ENCODE results near the gene CDKL5.
A peak's percentile ranks its signal among the peaks of the same experiment; 100 is the strongest.
"Not testable (repeated sequence)": the region's sequence is repeated elsewhere in the genome, so short reads cannot be mapped to it uniquely, and the experiment has no call there.

Gene CDKL5
- long read RNA-seq, donor 1 = 0 reads
- long read RNA-seq, donor 2 = 0 reads
- long read RNA-seq, donor 3 = 0 reads
- long read RNA-seq, donor 4 = 0 reads
- long read RNA-seq, donor 5 = 0 reads
- long read RNA-seq, donor 6 = 0 reads
- long read RNA-seq, donor 7, partial matches to known transcripts = 5 of 5 reads
- long read RNA-seq, donor 7, other reads (novel, unspliced or antisense) = 0 of 5 reads
- long read RNA-seq, donor 8 = 0 reads

- DNase-seq = peak; percentile 83
Measured at GRCh38 chrX:18425199-18426003, at the start of gene CDKL5. Gene CDKL5 (plus strand): TSS chrX:18425608. CDS start chrX:18507097, 81,489 bp downstream.

GRCh38 chrX:18377796-18378195 lies 47.6 kb upstream of the CDKL5 start:
- DNase-seq = no peak

GRCh38 chrX:18389966-18390365 lies 35.4 kb upstream of the CDKL5 start:
- DNase-seq = no peak

GRCh38 chrX:18390941-18391538 lies 34.4 kb upstream of the CDKL5 start:
- DNase-seq = peak; percentile 32

- no peak for DNase-seq
Measured at GRCh38 chrX:18394477-18394876, 30.9 kb upstream of the CDKL5 start.

GRCh38 chrX:18401848-18402213 lies 23.6 kb upstream of the CDKL5 start:
- DNase-seq = no peak

GRCh38 chrX:18406531-18407266 lies 18.7 kb upstream of the CDKL5 start:
- no peak for DNase-seq

GRCh38 chrX:18410038-18410437 lies 15.4 kb upstream of the CDKL5 start:
- no peak for DNase-seq

- DNase-seq = no peak
Measured at GRCh38 chrX:18415386-18415785, 10.0 kb upstream of the CDKL5 start.

GRCh38 chrX:18422325-18422724 lies 3.1 kb upstream of the CDKL5 start:
- DNase-seq = no peak

- no peak for DNase-seq
Measured at GRCh38 chrX:18422886-18423285, 2.5 kb upstream of the CDKL5 start.

- DNase-seq = peak; percentile 61
Measured at GRCh38 chrX:18424482-18425198, 768 bp upstream of the CDKL5 start.

- peak; percentile 55 for DNase-seq
Measured at GRCh38 chrX:18426004-18426320, 554 bp downstream of the CDKL5 start.

GRCh38 chrX:18428006-18428405 lies 2.6 kb downstream of the CDKL5 start:
- no peak for DNase-seq

- DNase-seq = not testable (repeated sequence)
Measured at GRCh38 chrX:18433288-18433687, 7.9 kb downstream of the CDKL5 start.

- no peak for DNase-seq
Measured at GRCh38 chrX:18434896-18435295, 9.5 kb downstream of the CDKL5 start.

- DNase-seq = no peak
Measured at GRCh38 chrX:18436017-18436416, 10.6 kb downstream of the CDKL5 start.

GRCh38 chrX:18440835-18441234 lies 15.4 kb downstream of the CDKL5 start:
- no peak for DNase-seq

- no peak for DNase-seq
Measured at GRCh38 chrX:18441780-18442367, 16.5 kb downstream of the CDKL5 start.

- DNase-seq = no peak
Measured at GRCh38 chrX:18448416-18448815, 23.0 kb downstream of the CDKL5 start.

GRCh38 chrX:18449236-18449635 lies 23.8 kb downstream of the CDKL5 start:
- DNase-seq = no peak

GRCh38 chrX:18455384-18455783 lies 30.0 kb downstream of the CDKL5 start:
- no peak for DNase-seq

Data from right kidney (tissue), 9 donors.